ENCODE measurements around the gene LGI4.

The LGI4 gene

DNA sequence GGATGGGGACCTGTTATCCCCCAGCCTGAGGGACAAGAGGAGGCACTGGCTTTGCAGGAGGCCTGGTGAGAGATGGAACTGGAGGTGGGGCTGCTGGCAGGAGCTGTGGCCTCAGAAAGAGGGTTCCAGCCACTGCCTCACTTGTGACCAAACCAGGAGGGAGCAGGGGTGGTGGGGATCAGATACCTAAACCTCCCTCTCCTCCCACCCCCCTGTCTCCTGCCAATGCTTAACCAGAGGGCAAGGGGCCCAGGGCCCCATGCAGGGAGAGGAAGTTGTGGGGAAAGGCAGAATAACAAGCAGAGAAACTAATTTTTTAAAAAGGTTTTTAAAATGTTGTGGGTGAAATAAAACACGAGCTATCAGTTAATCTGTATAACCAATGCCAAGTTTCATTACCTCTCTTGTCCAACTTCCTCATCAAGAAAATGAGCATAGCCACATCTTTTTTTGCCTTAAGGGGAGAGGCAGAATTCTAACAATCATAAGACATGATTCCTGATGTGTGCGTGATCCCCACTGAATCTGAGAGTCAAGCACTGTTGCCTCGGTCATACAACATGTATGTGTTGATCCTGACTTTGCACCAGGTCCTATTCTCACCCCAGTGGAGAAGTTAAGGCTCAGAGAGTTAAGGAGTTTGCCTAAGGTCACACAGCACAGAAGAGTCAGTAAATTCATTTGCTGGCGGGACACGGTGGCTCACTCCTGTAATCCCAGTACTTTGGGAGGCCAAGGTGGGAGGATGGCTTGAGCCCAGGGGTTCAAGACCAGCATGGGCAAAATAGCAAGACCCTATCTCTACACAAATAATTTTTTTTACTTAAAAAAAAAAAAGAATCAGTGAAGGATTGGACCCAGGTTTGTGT, 32.6 kb upstream of the LGI4 start:
- DNase-seq (ENCODE audit: low spot score): no peak
- in situ Hi-C loops (cut with MboI; ENCODE audit: low pct_unique_long_range_greater_than_20kb, low sequenced_read_pairs, unreplicated experiment): no loop called here

DNA sequence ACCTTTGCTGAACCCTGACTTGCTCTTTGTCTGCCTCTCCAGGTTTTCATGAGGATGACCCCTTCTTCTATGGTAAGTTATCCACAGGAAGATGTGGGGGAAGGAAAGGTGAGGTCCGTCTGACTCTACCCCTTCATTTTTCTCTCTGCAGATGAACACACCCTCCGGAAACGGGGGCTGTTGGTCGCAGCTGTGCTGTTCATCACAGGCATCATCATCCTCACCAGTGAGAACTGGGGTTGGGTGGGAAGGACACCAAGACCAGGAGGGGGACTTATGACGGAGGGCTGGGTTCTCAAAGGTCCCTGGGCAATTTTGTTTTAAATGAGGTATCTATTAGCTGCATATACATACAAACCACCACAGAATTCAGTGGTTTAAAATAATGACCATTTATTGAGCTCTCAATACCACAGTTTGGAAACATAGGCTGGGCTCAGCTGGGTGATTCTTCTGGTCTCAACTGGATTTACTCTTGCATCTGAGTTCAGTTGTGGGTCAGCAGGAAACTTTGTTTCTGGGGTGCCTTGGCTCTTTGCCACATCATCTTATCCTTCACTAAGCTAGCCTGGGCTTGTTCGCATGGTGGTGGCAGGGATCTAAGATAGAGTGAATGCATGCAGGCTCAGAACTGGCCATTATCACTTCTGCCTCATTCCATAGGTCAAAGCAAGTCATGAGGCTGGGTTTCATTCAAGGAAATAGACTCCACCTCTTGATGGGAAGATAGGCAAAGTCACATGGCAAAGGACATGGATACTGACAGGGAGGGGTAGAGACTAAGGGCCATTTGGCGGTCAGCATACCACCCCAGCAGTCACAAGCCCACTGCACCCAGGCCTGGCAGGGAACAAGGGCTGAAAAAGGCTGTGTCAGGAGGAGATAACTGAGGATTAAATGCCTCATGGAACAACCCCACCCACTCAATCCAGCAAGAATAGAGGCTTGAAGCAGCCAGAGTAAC, 31.5 kb upstream of the LGI4 start:
- in situ Hi-C loops (cut with MboI; ENCODE audit: low pct_unique_long_range_greater_than_20kb, low sequenced_read_pairs, unreplicated experiment): no loop called here
- DNase-seq (ENCODE audit: low spot score): no peak
- TF ChIP-seq, protein P1, sequence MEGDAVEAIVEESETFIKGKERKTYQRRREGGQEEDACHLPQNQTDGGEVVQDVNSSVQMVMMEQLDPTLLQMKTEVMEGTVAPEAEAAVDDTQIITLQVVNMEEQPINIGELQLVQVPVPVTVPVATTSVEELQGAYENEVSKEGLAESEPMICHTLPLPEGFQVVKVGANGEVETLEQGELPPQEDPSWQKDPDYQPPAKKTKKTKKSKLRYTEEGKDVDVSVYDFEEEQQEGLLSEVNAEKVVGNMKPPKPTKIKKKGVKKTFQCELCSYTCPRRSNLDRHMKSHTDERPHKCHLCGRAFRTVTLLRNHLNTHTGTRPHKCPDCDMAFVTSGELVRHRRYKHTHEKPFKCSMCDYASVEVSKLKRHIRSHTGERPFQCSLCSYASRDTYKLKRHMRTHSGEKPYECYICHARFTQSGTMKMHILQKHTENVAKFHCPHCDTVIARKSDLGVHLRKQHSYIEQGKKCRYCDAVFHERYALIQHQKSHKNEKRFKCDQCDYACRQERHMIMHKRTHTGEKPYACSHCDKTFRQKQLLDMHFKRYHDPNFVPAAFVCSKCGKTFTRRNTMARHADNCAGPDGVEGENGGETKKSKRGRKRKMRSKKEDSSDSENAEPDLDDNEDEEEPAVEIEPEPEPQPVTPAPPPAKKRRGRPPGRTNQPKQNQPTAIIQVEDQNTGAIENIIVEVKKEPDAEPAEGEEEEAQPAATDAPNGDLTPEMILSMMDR (IDR thresholded peaks at IDR 0.05; ENCODE audit: extremely low read depth, insufficient read depth, missing control alignments): no peak

More for the DNA sequence above, 32.6 kb upstream of the LGI4 start:
- TF ChIP-seq, protein P1 (IDR thresholded peaks at IDR 0.05; ENCODE audit: extremely low read depth, insufficient read depth, missing control alignments): no peak

DNA sequence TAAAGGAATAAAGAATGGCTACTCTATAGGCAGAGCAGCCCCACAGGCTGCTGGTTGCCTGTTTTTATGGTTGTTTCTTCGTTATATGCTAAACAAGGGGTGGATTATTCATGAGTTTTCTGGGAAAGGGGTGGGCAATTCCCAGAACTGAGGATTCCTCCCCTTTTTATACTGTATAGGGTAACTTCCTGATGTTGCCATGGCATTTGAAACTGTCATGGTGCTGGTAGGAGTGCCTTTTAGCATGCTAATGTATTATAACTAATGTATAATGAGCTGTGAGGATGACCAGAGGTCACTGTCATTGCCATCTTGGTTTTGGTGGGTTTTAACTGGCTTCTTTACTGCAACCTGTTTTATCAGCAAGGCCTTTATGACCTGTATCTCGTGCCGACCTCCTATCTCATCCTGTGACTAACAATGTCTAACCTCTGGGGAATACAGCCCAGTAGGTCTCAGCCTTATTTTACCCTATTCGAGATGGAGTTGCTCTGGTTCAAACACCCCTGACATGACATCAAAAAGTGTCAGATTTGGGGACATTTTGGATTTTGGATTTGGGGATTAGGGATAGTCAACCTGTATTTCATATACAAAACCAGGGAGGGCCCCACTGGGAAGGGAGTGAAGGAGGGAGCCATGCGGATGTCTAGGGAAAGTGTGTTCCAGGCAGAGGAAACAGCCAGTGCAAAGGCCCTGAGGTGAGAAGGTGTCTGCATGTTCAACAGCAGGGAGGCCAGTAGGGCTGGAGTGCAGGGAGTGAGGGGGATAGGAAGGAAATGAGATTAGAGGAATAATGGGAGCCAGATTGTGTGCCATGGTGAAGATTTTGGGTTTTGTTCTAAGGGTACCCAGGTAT, 30.6 kb upstream of the LGI4 start:
- no peak for DNase-seq (ENCODE audit: low spot score)
- in situ Hi-C loops (cut with MboI; ENCODE audit: low pct_unique_long_range_greater_than_20kb, low sequenced_read_pairs, unreplicated experiment): no loop called here
- TF ChIP-seq, protein P1 (IDR thresholded peaks at IDR 0.05; ENCODE audit: extremely low read depth, insufficient read depth, missing control alignments): no peak

DNA sequence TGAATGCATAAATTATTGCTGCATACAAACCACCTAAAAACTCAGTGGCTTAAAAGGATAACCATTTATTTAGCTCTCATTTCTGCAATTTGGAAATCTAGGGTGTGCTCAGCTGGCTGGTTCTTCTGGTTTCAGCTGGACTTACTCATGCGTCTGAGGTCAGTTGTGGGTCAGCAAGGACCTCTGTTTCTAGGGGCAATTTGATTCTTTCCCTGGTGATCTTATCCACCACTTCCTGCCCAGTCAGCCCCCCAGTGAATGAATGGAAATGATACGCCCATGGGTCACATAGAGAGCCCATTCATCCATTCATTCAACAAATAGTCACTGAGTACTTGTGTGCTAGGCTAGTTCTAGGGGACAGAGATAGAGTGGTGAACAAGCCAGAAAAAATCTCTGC, 29.6 kb upstream of the LGI4 start:
- in situ Hi-C loops (cut with MboI; ENCODE audit: low pct_unique_long_range_greater_than_20kb, low sequenced_read_pairs, unreplicated experiment): no loop called here
- DNase-seq (ENCODE audit: low spot score): no peak
- TF ChIP-seq, protein P1 (IDR thresholded peaks at IDR 0.05; ENCODE audit: extremely low read depth, insufficient read depth, missing control alignments): no peak

DNA sequence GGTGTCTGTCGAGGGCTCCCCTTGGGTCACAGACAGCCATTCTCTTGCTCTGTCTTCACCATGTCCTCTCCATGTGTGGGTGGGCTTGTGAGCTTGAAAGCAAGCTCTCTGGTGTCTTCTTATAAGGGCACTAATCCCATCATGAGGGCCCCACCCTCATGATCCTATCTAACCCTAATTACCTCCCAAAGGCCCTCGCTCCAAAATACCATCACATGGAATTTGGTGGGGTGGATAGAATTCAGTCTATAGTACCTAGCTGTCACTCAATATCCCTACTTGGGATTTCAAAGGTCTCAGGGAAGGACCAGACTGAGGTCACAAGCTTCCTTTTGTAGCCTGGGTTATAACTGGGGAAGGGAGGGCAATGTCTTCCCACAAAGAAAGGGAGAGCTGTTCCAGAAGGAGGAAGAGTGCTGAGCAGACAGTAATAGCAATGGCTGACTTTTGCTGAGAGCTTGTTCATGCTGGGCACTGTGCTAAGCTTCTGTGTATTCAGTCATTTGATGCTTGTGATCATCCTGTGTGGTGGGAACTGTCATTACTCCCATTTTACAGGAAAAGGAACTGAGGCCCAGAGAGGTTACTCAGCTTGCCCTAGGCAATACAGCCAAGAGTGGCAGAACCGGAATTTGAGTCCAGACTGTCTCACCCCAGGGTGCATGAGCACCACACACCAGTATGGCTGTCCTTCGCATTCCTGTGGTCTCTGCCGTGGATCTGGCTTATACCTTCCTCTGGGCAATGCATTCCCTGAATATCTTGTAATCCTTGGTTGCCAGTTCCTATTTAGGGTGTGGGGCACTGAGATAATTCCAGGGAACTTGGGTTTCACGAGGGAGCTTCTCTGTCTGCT, 27.8 kb upstream of the LGI4 start:
- DNase-seq (ENCODE audit: low spot score): no peak
- in situ Hi-C loops (cut with MboI; ENCODE audit: low pct_unique_long_range_greater_than_20kb, low sequenced_read_pairs, unreplicated experiment): no loop called here
- TF ChIP-seq, protein P1 (IDR thresholded peaks at IDR 0.05; ENCODE audit: extremely low read depth, insufficient read depth, missing control alignments): no peak
